WTC11 (cell line): ENCODE data around the gene TMEM245. TPM values are rescaled to one million over a fixed set of nuclear protein-coding genes. Genes with fewer than 3 reads are reported as not detected.

Source experiments
- ATAC-seq: fragments of 200-7000 bp; cut with Tn5 transposase; 2 replicates; pipeline ENCODE4 v1.10.0; 2021; ENCODE audit warnings: mild to moderate bottlenecking, moderate library complexity
- CTCF ChIA-PET: fragments of 300-600 bp; sonication (Branson Sonifier 250); formaldehyde crosslinking; loops from one replicate; lab custom pipeline; 2021; ENCODE audit warnings: antibody characterized with exemption; lab: Charles Lee
- POLR2A ChIA-PET: fragments of 350-600 bp; sonication (Branson Sonifier 250); formaldehyde crosslinking; loops from one replicate; lab custom pipeline; 2021; ENCODE audit warnings: antibody characterized with exemption; lab: Charles Lee
- DNase-seq: peaks from one replicate; pipeline ENCODE4 v3.0.0; 2021; ENCODE audit warnings: low spot score
- H3K27ac Mint-ChIP-seq: 2 replicates; pipeline ENCODE4 v1.8.0; 2021; ENCODE audit warnings: mixed read lengths
- H3K27me3 Mint-ChIP-seq: 2 replicates; pipeline ENCODE4 v1.8.0; 2021; ENCODE audit warnings: low read depth, mild to moderate bottlenecking, moderate library complexity, mixed read lengths
- H3K36me3 Mint-ChIP-seq: 2 replicates; pipeline ENCODE4 v1.8.0; 2021; ENCODE audit warnings: mixed read lengths
- H3K4me1 Mint-ChIP-seq: 2 replicates; pipeline ENCODE4 v1.8.0; 2022; ENCODE audit warnings: mixed read lengths
- H3K4me3 Mint-ChIP-seq: 2 replicates; pipeline ENCODE4 v1.8.0; 2021; ENCODE audit warnings: mild to moderate bottlenecking, moderate library complexity, mixed read lengths
- H3K9me3 Mint-ChIP-seq: 2 replicates; pipeline ENCODE4 v1.8.0; 2021; ENCODE audit warnings: mixed read lengths
- ATF3 ChIP-seq: sonication (generic); formaldehyde crosslinking; conservative IDR thresholded peaks from 2 replicates; pipeline ENCODE4 v1.8.1; 2022; ENCODE audit warnings: mild to moderate bottlenecking, missing genetic modification reagents
- ATF6 ChIP-seq: sonication (generic); formaldehyde crosslinking; IDR thresholded peaks from 2 replicates; pipeline ENCODE4 v1.8.1; 2023; ENCODE audit warnings: mild to moderate bottlenecking, missing genetic modification reagents
- CBFB ChIP-seq: sonication (generic); formaldehyde crosslinking; IDR thresholded peaks from 2 replicates; pipeline ENCODE4 v1.8.1; 2022; ENCODE audit warnings: mild to moderate bottlenecking, low read depth, missing genetic modification reagents
- E2F1 ChIP-seq: sonication (generic); formaldehyde crosslinking; IDR thresholded peaks from 2 replicates; pipeline ENCODE4 v1.8.0; 2022; ENCODE audit warnings: mild to moderate bottlenecking, missing genetic modification reagents
- ERG ChIP-seq: fragments of 250-450 bp; sonication (Bioruptor Pico); IDR thresholded peaks from 2 replicates; pipeline ENCODE4 v1.8.0; 2021; ENCODE audit warnings: mild to moderate bottlenecking
- FOXP4 ChIP-seq: sonication (generic); formaldehyde crosslinking; IDR thresholded peaks from 2 replicates; pipeline ENCODE4 v1.8.0; 2022; ENCODE audit warnings: mild to moderate bottlenecking, missing genetic modification reagents
- GABPB1 ChIP-seq: sonication (generic); formaldehyde crosslinking; IDR thresholded peaks from 2 replicates; pipeline ENCODE4 v1.8.1; 2023; ENCODE audit warnings: mild to moderate bottlenecking, missing genetic modification reagents
- GTF2I ChIP-seq: fragments of 250-450 bp; sonication (Bioruptor Pico); conservative IDR thresholded peaks from 2 replicates; pipeline ENCODE4 v1.4.0; 2021; ENCODE audit warnings: mild to moderate bottlenecking
- HMGA2 ChIP-seq: fragments of 250-450 bp; sonication (Bioruptor Pico); IDR thresholded peaks from 2 replicates; pipeline ENCODE4 v1.4.0; 2021; ENCODE audit warnings: mild to moderate bottlenecking, moderate library complexity
- IRF2 ChIP-seq: sonication (generic); formaldehyde crosslinking; IDR thresholded peaks from 2 replicates; pipeline ENCODE4 v1.8.0; 2022; ENCODE audit warnings: low read depth, missing genetic modification reagents, borderline replicate concordance
- JUN ChIP-seq: sonication (generic); formaldehyde crosslinking; IDR thresholded peaks from 2 replicates; pipeline ENCODE4 v1.8.0; 2023; ENCODE audit warnings: mild to moderate bottlenecking, missing genetic modification reagents
- NR1H2 ChIP-seq: sonication (generic); formaldehyde crosslinking; IDR thresholded peaks from 2 replicates; pipeline ENCODE4 v1.9.0; 2021; ENCODE audit warnings: mild to moderate bottlenecking, moderate library complexity, missing genetic modification reagents
- NR3C1 ChIP-seq: sonication (generic); formaldehyde crosslinking; conservative IDR thresholded peaks from 2 replicates; pipeline ENCODE4 v1.8.1; 2023; ENCODE audit warnings: low read depth, mild to moderate bottlenecking, missing genetic modification reagents
- RELA ChIP-seq: sonication (generic); formaldehyde crosslinking; IDR thresholded peaks from 2 replicates; pipeline ENCODE4 v1.8.1; 2022; ENCODE audit warnings: missing genetic modification reagents, mild to moderate bottlenecking, borderline replicate concordance
- SOX15 ChIP-seq: fragments of 250-450 bp; sonication (Bioruptor Pico); IDR thresholded peaks from 2 replicates; pipeline ENCODE4 v1.9.0; 2021; ENCODE audit warnings: mild to moderate bottlenecking
- TP53 ChIP-seq: sonication (generic); formaldehyde crosslinking; IDR thresholded peaks from 2 replicates; pipeline ENCODE4 v1.8.1; 2023; ENCODE audit warnings: mild to moderate bottlenecking, missing genetic modification reagents
- USF1 ChIP-seq: sonication (generic); formaldehyde crosslinking; IDR thresholded peaks from 2 replicates; pipeline ENCODE4 v1.8.0; 2022; ENCODE audit warnings: mild to moderate bottlenecking, missing genetic modification reagents
- USF2 ChIP-seq: sonication (generic); formaldehyde crosslinking; IDR thresholded peaks from 2 replicates; pipeline ENCODE4 v1.8.1; 2023; ENCODE audit warnings: mild to moderate bottlenecking, missing genetic modification reagents, moderate library complexity
- ZNF121 ChIP-seq: sonication (generic); formaldehyde crosslinking; IDR thresholded peaks from 2 replicates; pipeline ENCODE4 v1.8.0; 2023; ENCODE audit warnings: missing genetic modification reagents
- ZNF232 ChIP-seq: sonication (generic); formaldehyde crosslinking; IDR thresholded peaks from 2 replicates; pipeline ENCODE4 v1.8.0; 2022; ENCODE audit warnings: mild to moderate bottlenecking, missing genetic modification reagents
- ZNF263 ChIP-seq: sonication (generic); formaldehyde crosslinking; IDR thresholded peaks from 2 replicates; pipeline ENCODE4 v1.8.1; 2022; ENCODE audit warnings: low read depth, mild to moderate bottlenecking, moderate library complexity, missing genetic modification reagents
- ZNF425 ChIP-seq: fragments of 250-450 bp; sonication (Bioruptor Pico); conservative IDR thresholded peaks from 2 replicates; pipeline ENCODE4 v1.9.0; 2021; ENCODE audit warnings: mild to moderate bottlenecking
- ZNF671 ChIP-seq: fragments of 250-450 bp; sonication (Bioruptor Pico); IDR thresholded peaks from 2 replicates; pipeline ENCODE4 v1.8.0; 2021; ENCODE audit warnings: mild to moderate bottlenecking
- total RNA-seq: library from RNA; stranded (reverse); gene quantifications from 3 replicates; pipeline ENCODE4 v1.2.3, GENCODE V29; 2021

Gene TMEM245
- total RNA-seq, 1 experiment from 2014 or later, result 40.8 TPM

GRCh38 chr9:109134167-109134578, 14.4 kb upstream of the TMEM245 start:
- no peaks in the 10 kb centered on the region for H3K36me3 Mint-ChIP-seq
- no peak overlapping the region for H3K4me3 Mint-ChIP-seq
- H3K27ac Mint-ChIP-seq, result no peak overlapping the region
- H3K27me3 Mint-ChIP-seq, result no peaks in the 10 kb centered on the region
- ATAC-seq (no peak), DNase-seq (no peak)
- POLR2A ChIA-PET, result no interaction called here
- CTCF ChIA-PET, result no interaction called here
- no peaks in the 10 kb centered on the region for H3K9me3 Mint-ChIP-seq
- no peaks in the 10 kb centered on the region for H3K4me1 Mint-ChIP-seq
- TF ChIP-seq CBFB (CRISPR knock-in tag) (no peak), RELA (CRISPR knock-in tag) (no peak), USF1 (no peak), ATF3 (CRISPR knock-in tag) (no peak), ZNF232 (CRISPR knock-in tag) (no peak), HMGA2 (CRISPR knock-in tag) (no peak), ERG (no peak), E2F1 (no peak), ATF6 (CRISPR knock-in tag) (no peak), ZNF671 (no peak), NR3C1 (CRISPR knock-in tag) (no peak), GTF2I (CRISPR knock-in tag) (no peak), IRF2 (CRISPR knock-in tag) (no peak), TP53 (CRISPR knock-in tag) (no peak), ZNF425 (CRISPR knock-in tag) (no peak)

- DNase-seq, result no peak
- no peaks in the 10 kb centered on the region for H3K4me1 Mint-ChIP-seq
- H3K27ac Mint-ChIP-seq, result no peak overlapping the region
- no peaks in the 10 kb centered on the region for H3K9me3 Mint-ChIP-seq
- no peaks in the 10 kb centered on the region for H3K27me3 Mint-ChIP-seq
- ChIA-PET POLR2A (no interaction called here), CTCF (no interaction called here)
- no peak for ATAC-seq
- no peak overlapping the region for H3K4me3 Mint-ChIP-seq
- H3K36me3 Mint-ChIP-seq, result no peaks in the 10 kb centered on the region
- TF ChIP-seq GTF2I (CRISPR knock-in tag), result no peak
- no peak for TF ChIP-seq ATF3 (CRISPR knock-in tag)
- no peak for TF ChIP-seq ZNF263
- TF ChIP-seq FOXP4 (CRISPR knock-in tag), result no peak
- no peak for TF ChIP-seq JUN (CRISPR knock-in tag)
- TF ChIP-seq ATF6 (CRISPR knock-in tag), result no peak
- no peak for TF ChIP-seq NR1H2 (CRISPR knock-in tag)
- no peak for TF ChIP-seq USF2 (CRISPR knock-in tag)
- no peak for TF ChIP-seq GABPB1 (CRISPR knock-in tag)
- no peak for TF ChIP-seq SOX15
- no peak for TF ChIP-seq CBFB (CRISPR knock-in tag)
- TF ChIP-seq ZNF121 (CRISPR knock-in tag), result no peak
These were observed 13.8 kb upstream of the TMEM245 start for GRCh38 chr9:109133533-109133932.
